Stimulated activated CD8-positive, alpha-beta memory T cell treated with anti-CD3 and anti-CD28 coated beads, Interleukin-2, amount 100 ng/mL, for 1 hour (primary cell): Measurements from ENCODE around the gene PRICKLE2.

Source experiments
- DNase-seq, 2 donors: peaks; one replicate each; pipeline ENCODE4 v3.0.0-alpha.2; 2020; ENCODE audit warnings: low read depth in 2 of 2

The PRICKLE2 gene, protein sequence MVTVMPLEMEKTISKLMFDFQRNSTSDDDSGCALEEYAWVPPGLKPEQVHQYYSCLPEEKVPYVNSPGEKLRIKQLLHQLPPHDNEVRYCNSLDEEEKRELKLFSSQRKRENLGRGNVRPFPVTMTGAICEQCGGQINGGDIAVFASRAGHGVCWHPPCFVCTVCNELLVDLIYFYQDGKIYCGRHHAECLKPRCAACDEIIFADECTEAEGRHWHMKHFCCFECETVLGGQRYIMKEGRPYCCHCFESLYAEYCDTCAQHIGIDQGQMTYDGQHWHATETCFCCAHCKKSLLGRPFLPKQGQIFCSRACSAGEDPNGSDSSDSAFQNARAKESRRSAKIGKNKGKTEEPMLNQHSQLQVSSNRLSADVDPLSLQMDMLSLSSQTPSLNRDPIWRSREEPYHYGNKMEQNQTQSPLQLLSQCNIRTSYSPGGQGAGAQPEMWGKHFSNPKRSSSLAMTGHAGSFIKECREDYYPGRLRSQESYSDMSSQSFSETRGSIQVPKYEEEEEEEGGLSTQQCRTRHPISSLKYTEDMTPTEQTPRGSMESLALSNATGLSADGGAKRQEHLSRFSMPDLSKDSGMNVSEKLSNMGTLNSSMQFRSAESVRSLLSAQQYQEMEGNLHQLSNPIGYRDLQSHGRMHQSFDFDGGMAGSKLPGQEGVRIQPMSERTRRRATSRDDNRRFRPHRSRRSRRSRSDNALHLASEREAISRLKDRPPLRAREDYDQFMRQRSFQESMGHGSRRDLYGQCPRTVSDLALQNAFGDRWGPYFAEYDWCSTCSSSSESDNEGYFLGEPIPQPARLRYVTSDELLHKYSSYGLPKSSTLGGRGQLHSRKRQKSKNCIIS

DNA sequence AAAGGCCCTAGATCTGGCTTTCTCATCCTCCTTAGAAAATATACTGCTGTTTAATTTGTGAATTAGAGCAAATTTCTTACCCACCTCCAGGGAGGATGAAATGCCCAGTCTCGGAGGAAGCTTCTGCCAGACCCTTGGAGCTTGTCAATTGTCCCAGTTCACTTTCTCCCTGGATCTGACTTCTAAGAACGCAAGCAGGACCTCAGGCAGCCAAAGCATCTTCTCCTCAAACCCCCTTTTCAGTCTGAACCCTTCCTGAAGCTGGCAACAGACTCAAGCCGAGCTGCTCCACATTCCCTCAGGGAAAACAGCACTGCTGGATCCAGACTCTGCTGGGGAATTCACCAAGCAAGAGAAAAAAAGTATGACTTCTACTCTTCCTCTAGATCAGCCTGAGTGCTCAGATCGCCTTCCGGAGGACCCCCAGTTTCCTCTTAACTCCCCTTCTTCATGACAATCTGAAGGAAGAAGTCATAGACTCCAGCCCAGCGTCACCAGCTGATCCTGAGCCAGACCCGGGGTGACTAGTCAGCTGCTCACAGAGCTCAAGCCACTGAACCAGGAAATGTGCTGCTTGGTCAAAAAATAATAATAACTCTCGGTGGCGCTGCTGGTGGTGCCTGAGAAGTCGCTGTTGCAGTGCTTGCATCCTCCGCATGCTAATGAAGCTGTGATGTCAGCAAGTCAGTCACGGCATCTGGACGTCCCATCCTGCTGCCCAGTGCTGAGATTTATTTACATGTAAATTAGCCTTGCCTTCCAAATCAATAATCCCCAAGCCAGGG lies at the start of gene PRICKLE2:
Gene PRICKLE2, minus strand, starts transcription at position 641 of the 785 bp plus-strand sequence. CDS start 26,539 bp downstream, outside the sequence.
- DNase-seq: no peak

DNA sequence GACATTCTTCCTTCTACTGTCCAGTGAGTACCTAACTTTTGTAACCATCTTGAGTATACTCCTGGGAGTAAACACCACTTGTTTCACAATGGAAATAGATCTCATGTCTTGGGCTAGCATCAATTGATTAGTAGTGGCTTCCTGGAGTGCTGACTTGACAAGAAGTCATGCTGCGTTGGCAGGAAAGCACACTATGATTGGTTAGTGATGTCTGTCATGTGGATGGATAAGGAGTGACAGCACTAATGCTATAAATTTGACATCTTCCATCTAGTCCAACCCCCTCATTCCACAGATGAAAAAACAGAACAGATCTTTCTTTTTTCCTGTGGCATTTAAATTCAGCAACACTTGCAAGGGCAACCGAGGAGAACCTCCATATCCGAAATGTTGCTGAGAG lies 47.6 kb upstream of the PRICKLE2 start:
- no peak for DNase-seq

- DNase-seq: no peak
Observed at GRCh38 chr3:64272271-64272670, 47.0 kb upstream of the PRICKLE2 start.

- DNase-seq: no peak
Observed at GRCh38 chr3:64271631-64272030, 46.4 kb upstream of the PRICKLE2 start.

DNA sequence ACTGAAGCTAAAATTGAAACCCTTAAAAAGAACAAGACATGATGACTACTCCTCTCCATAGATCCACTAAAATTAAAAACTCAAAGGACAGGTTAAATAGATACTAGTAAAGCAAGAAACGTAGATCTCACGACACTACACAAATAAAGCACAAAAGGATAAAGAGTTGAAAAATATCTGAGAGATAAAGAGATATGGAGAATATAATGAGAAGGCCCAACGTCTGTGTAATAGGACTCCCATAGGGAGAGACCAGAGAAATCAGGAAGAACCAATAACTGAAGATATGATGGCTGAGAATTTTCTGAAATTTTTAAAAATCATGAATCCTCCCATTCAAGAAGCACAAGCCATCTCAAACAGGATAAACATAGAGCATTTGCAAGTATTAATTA lies 45.6 kb upstream of the PRICKLE2 start:
- no peak for DNase-seq

- DNase-seq: no peak
Observed at GRCh38 chr3:64270142-64270865, 45.0 kb upstream of the PRICKLE2 start.

- DNase-seq: no peak
Observed at GRCh38 chr3:64268926-64269325, 43.7 kb upstream of the PRICKLE2 start.

DNA sequence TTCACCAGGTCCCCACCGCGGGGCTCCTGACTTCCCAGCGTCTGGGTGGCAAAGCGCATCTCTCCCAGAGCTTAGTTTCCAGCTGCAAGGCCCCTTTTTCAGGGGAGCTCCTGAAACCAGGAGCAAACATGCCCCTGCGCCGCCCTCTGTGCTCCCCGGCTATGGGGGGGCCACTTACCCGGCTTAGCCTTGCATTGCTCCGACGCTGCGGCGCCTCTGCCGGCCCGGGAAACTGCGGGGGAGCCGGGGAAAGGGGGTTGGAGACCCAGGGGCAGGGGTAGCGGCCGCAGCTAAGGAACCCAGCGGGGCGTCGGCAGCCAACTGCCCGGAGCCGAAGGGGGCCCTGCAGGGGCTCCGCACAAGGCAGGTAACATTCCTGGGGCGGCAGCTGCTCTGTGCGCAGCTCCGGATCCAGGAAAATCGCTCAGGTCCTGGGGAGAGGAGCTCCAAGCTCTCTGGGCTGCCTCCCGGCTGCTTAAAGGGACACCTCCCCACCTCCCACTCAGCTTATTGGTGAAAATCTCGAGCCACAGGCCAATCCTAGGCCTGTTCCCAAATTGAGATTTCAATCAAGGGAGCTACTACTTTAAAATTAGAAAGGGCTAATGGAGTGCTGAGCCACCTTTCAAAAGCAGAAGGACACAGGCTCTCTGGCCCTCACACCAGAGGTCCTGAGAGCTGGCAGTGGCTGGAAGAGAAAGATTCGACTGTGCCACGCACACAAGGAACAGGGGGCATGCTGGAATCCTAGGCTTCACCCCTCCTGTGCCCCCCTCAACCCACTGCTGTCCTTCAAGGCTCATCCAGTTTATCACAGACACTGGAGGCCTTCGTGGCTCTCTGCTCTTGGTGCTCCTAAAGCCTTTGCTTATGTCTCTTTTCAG lies 42.7 kb upstream of the PRICKLE2 start:
- no peak for DNase-seq

- DNase-seq: no peak
Observed at GRCh38 chr3:64266983-64267382, 41.7 kb upstream of the PRICKLE2 start.

DNA sequence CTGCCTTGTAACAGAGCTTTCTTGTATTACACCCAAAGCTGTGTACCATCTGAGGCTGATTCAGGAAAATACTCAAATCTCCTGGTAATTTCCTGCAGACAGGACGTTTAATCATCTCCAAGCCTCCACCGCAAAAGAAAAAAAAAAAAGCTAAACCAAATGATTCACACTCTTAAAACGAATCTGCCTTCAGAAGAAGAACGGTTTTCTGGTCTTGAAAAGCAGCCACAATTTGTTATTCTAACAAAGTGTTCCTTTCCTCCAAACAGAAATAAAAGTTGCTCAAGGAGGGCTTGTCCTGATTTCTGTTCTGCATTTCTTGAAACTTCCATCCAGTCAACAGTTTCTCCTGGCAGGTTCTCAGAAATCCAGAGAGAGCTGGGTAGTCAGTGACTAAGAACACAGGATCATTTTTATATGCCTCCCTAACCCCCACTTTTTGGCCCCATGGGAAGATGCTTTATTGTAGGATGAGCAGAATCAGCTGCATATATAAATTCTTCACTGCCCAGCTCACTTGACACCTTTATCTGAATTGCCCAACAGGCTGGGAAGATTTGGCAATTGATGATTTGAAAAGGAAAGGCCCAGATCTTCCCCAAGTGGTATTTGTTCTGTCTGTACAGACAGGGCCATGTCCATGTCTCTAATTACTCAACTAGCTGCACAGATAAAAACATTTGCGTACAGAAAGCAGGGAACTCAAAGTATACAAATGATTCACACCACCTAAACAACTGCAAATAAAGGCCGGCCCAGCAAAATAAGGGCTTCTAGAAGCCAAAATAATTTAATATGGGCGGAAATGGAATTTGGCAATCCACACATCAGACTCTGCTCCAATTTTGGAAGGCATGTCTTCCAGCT lies 41.0 kb upstream of the PRICKLE2 start:
- no peak for DNase-seq

- DNase-seq: no peak
Observed at GRCh38 chr3:64265646-64266045, 40.4 kb upstream of the PRICKLE2 start.

DNA sequence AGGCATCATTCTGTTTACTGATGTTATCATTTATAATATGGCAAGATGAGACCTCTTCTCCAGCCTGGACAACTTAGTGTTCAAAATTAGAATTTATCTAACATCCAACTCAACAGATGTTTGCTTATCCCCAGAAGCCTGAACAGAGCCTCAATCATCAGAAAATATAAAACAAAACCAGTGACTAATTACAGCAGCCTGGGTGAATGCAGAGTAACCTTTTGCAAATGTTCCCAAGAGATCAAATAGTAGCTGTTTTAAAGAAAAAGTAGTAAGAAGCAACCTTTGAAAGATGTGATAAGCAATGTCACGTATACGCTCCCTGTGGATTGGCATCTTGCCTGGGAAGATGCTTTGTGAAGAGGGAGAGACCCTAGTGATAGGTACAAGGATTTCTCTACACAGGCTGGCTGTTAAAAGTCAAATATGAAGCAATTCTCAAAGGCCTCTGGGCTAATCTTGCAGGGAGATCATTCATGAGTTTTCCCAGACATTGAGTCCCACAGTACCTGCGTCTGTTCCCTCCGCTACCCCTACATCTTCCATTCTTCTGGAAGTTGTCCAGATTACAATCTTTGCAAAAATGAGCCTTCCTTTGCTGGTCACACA lies 39.3 kb upstream of the PRICKLE2 start:
- no peak for DNase-seq

- DNase-seq: no peak
Observed at GRCh38 chr3:64262574-64263114, 37.4 kb upstream of the PRICKLE2 start.

- DNase-seq: no peak
Observed at GRCh38 chr3:64260431-64260830, 35.2 kb upstream of the PRICKLE2 start.

GRCh38 chr3:64259636-64260035 lies 34.4 kb upstream of the PRICKLE2 start:
- no peak for DNase-seq

GRCh38 chr3:64257100-64257755 lies 32.0 kb upstream of the PRICKLE2 start:
- DNase-seq: no peak

DNA sequence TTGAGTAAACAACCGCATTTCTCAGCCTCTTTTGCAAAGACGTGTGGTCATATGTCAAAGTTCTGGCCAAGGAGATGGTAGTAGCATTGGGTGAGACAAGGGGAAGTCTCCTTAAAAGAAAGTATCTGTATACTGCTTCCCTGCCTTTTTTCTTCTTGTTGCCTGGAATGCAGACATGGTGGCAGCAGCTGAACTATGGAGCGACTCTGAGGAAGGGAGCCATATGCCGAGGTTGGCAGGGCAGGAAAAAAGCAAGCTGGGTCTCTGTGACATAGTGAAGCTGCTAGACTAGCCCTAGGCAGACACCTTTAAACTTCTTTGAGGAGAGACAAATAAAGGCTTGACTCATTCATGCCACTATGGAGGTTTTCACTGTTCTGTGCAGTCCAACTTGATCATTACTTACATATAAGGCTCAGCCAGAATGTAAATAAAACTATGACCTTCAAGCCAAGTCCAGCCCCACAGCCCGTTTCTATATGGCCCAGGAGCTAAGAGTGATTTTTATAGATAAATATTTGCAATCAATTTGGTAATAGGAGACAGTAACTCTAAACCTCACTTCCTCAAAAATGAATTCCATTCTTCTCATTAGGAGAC lies 30.6 kb upstream of the PRICKLE2 start:
- no peak for DNase-seq

DNA sequence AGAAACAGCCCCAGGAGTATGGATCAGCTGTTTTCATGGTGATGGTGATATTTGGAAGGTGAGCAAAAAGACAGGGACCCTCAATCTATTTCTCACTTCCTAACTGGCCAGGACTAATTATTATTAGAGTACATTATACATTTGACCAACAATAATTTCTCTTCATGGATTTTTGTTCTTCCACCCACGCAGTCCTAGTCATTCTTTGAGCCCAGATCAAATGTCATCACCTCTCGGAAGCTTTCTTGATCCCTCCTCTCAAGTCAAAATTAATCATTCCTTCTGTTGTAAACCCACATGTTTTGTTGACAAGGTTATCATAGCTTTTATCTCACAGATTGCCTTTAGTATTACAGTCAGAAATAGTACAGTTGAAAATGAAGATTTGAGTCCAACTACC lies 29.2 kb upstream of the PRICKLE2 start:
- DNase-seq: no peak
